Spinal cord (tissue), 10 donors: ENCODE data around the gene LRRC73. TPM values are rescaled to one million over a fixed set of nuclear protein-coding genes. Genes with fewer than 3 reads are reported as not detected.
"Not testable (repeated sequence)": the region's sequence is repeated elsewhere in the genome, so short reads cannot be mapped to it uniquely, and the experiment has no call there.

Experiments used
- DNase-seq, 6 donors: peaks; one replicate each; pipeline versions ENCODE4 v3.0.0 to v3.0.0-alpha.2; 2013 to 2015; ENCODE audit warnings: low spot score in 6 of 6, low read depth in 4 of 6
- H3K27ac ChIP-seq: one replicate; pipeline ENCODE4 v1.5.1; 2013; ENCODE audit warnings: low read depth, low read length, control low read depth
- H3K27me3 ChIP-seq: one replicate; pipeline ENCODE4 v1.6.1; 2013; ENCODE audit warnings: low read length; ENCODE audit not compliant: control insufficient read depth, insufficient read depth
- H3K36me3 ChIP-seq: one replicate; pipeline ENCODE4 v1.6.1; 2013; ENCODE audit warnings: low read length; ENCODE audit not compliant: control insufficient read depth, insufficient read depth
- H3K4me1 ChIP-seq: one replicate; pipeline ENCODE4 v1.6.1; 2013; ENCODE audit warnings: low read length; ENCODE audit not compliant: control insufficient read depth, insufficient read depth
- H3K4me3 ChIP-seq: one replicate; pipeline ENCODE4 v1.5.1; 2013; ENCODE audit warnings: low read depth, low read length, control low read depth
- H3K9me3 ChIP-seq: one replicate; pipeline ENCODE4 v1.6.1; 2013; ENCODE audit warnings: low read length; ENCODE audit not compliant: control insufficient read depth, insufficient read depth
- WGBS: methylation state at CpG from one replicate; pipeline ENCODE4 v1.1.5; 2013; ENCODE audit warnings: missing lambda C conversion rate; ENCODE audit not compliant: insufficient coverage; 5-methylcytosine and 5-hydroxymethylcytosine counted together
- polyA plus RNA-seq, 2 donors: library from polyadenylated mRNA; unstranded; fragments of 120-200 nt; gene quantifications; one replicate each; pipeline ENCODE4 v1.2.1, GENCODE V29; 2013; ENCODE audit not compliant: insufficient read length in 2 of 2
- total RNA-seq, 2 donors: library from RNA; depleted of rRNA in 1 of 2; stranded (reverse); fragments of 120-200 nt in 1 of 2; fragments of >200 nt in 1 of 2; gene quantifications; one replicate each; pipeline versions ENCODE4 v1.2.3 to v1.2.4, GENCODE V29; 2013 to 2014
- donor health status: healthy.

The LRRC73 gene
- total and polyA plus RNA-seq, 4 donors: 1.8 to 10.5 (median 5.7) TPM

GRCh38 chr6:43469947-43470346 is 40.2 kb downstream of the LRRC73 start:
- Histone ChIP-seq H3K9me3 (no peaks in the 10 kb centered on the region), H3K4me3 (no peak overlapping the region), H3K27me3 (no peaks in the 10 kb centered on the region), H3K27ac (no peak overlapping the region), H3K36me3 (no peaks in the 10 kb centered on the region), H3K4me1 (no peaks in the 10 kb centered on the region)
- WGBS: no CpG with 5 or more reads among the region's 7 CpGs
- DNase-seq: no peak

DNA sequence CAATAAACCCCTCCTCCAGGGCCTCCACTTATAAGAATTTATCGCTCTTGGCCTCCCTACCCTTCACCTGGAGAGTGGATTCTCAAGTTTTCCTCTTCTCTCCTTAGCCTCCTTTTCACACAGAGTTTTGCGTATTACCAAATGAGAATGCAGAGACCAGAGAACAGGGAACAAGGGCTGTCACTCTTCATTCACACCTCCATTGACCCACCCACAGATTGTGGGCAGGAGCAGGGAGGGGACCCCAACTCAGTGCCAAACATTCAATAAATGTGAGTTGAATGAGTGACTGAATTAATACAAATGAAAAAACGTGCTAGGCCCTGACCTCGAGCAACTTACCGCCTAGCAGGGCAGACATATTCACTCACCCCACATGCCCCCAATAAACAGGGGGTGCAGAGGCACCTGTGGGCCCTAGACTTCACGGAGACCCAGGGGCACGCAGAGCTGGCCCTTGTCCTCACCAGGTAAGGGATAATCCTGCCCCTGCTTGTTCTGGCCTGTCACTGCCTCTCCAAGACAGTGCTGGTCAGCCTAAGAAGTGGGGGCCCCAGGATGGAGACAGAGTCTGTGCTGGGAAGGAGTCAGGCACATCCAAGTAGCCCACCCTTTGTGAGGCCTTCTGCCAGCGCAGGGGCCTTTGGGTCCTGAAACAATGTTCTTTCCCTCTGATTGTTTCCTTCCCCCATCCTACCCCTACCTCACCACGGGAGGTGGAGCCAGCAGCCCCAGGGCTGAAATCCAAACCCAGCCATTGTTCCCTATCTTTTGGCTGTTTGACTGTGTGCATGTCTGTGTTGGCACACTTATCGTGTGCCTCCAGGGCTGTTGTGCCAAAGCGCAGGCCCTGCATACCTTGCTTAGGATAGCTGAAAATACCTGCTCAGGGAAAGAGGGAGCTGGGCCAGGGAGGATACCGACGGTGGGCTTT is 41.1 kb downstream of the LRRC73 start:
- H3K36me3 ChIP-seq: no peaks in the 10 kb centered on the region
- no peaks in the 10 kb centered on the region for H3K9me3 ChIP-seq
- no peaks in the 10 kb centered on the region for H3K27me3 ChIP-seq
- H3K4me3 ChIP-seq: no peak overlapping the region
- no peak for DNase-seq
- H3K27ac ChIP-seq: no peak overlapping the region
- WGBS: 54% methylated on average over 8 of the region's 13 CpGs
- no peaks in the 10 kb centered on the region for H3K4me1 ChIP-seq

DNA sequence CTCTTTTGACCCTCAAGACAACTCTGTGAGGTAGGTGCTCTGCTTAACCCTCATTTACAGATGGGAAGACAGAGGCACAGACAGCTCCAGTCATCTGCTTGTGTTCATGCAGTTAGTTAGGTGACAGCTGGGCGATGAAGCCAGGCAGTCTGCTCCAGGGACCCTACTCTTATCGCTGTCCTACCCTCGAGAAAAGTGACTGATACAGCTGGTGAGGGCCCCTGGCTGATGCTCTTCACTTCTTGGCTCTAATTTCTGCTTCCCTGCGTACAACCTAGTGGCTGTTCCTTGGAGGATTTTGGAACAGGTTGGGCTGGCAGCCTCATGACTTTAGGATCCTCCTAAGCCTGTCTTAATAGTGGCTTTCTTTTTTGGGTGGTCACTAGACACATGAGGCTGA is 41.9 kb downstream of the LRRC73 start:
- 90% methylated on average over 3 of the region's 4 CpGs for WGBS

GRCh38 chr6:43467752-43468151 is 42.4 kb downstream of the LRRC73 start:
- Histone ChIP-seq H3K4me3 (no peak overlapping the region), H3K27ac (no peak overlapping the region), H3K4me1 (no peaks in the 10 kb centered on the region), H3K9me3 (no peaks in the 10 kb centered on the region), H3K36me3 (no peaks in the 10 kb centered on the region), H3K27me3 (no peaks in the 10 kb centered on the region)
- DNase-seq: no peak
- WGBS: 75% methylated on average over 4 of the region's 4 CpGs

More for the DNA sequence above, 41.9 kb downstream of the LRRC73 start:
- no peak overlapping the region for H3K27ac ChIP-seq
- H3K4me3 ChIP-seq: no peak overlapping the region
- H3K36me3 ChIP-seq: no peaks in the 10 kb centered on the region
- DNase-seq: no peak
- no peaks in the 10 kb centered on the region for H3K4me1 ChIP-seq
- no peaks in the 10 kb centered on the region for H3K27me3 ChIP-seq
- H3K9me3 ChIP-seq: no peaks in the 10 kb centered on the region

DNA sequence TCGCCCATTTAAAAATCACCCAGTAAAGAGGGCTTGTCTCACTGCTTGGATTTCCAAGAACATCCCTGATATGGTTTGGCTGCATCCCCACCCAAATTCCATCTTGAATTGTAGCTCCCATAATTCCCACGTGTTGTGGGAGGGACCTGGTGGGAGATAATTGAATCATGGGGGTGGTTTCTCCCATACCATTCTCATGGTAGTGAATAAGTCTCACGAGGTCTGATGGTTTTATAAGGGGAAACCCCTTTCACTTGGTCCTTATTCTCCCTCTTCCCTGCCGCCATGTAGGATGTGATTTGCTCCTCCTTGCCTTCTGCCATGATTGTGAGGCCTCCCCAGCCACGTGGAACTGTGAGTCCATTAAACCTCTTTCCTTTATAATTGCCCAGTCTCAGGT is 42.9 kb downstream of the LRRC73 start:
- not testable (repeated sequence) for H3K27me3 ChIP-seq, H3K36me3 ChIP-seq, H3K4me1 ChIP-seq, H3K9me3 ChIP-seq, H3K4me3 ChIP-seq, DNase-seq, H3K27ac ChIP-seq
- WGBS: 68% methylated on average over 3 of the region's 5 CpGs

DNA sequence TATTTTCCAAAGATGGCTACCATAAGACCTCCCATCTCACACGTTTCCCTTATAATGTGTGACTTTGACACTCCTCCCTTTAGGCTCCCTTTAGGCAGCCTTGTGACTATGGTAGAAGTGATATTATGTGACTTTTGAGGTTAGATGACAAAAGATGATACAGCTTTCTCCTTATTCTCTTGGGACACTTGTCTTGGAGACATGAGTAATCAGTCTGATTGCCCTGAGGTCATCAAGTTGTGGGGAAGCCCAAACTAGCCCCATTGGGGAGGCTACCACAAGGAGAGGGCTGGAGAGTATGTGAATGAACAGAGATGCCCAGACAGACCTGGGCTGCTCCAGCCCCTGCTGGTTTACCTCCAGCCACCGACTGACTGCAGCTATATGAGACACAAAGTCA is 44.2 kb downstream of the LRRC73 start:
- Histone ChIP-seq H3K36me3 (no peaks in the 10 kb centered on the region), H3K4me3 (no peak overlapping the region), H3K9me3 (no peaks in the 10 kb centered on the region), H3K27me3 (no peaks in the 10 kb centered on the region), H3K4me1 (no peaks in the 10 kb centered on the region), H3K27ac (no peak overlapping the region)
- no peak for DNase-seq
- no CpG with 5 or more reads among the region's 2 CpGs for WGBS

- Histone ChIP-seq H3K9me3 (no peaks in the 10 kb centered on the region), H3K36me3 (no peaks in the 10 kb centered on the region), H3K27ac (no peak overlapping the region), H3K4me1 (no peaks in the 10 kb centered on the region), H3K4me3 (no peak overlapping the region), H3K27me3 (no peaks in the 10 kb centered on the region)
- 95% methylated on average over 3 of the region's 8 CpGs for WGBS
- no peak for DNase-seq
Observed at GRCh38 chr6:43464337-43464736, 45.8 kb downstream of the LRRC73 start.

DNA sequence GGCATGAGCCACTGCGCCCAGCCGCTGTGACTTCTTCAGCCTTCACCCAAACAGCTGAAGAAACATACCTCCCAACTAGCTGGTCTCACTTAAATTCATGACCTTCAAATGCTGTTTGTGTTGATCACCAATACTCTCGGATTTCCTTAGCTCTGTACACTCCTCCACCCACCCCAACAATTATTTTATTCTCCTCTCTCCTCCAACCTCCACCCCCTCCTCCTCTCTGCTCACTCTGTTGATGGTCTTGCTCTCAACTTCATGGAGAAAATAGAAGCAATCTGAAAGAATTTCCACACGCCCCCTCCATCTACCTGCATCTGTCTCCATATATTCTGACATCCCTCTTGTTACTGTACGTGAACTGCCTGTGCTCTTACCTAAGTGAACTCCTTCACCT is 48.2 kb downstream of the LRRC73 start:
- Histone ChIP-seq H3K4me1 (no peaks in the 10 kb centered on the region), H3K9me3 (no peaks in the 10 kb centered on the region), H3K27me3 (peaks cover under 1% of the 10 kb centered on the region), H3K27ac (no peak overlapping the region), H3K36me3 (no peaks in the 10 kb centered on the region), H3K4me3 (no peak overlapping the region)
- 74% methylated on average over 5 of the region's 5 CpGs for WGBS
- DNase-seq: no peak

- DNase-seq: no peak
- Histone ChIP-seq H3K27ac (no peak overlapping the region), H3K27me3 (peaks cover 10% of the 10 kb centered on the region), H3K9me3 (no peaks in the 10 kb centered on the region), H3K36me3 (no peaks in the 10 kb centered on the region), H3K4me3 (no peak overlapping the region), H3K4me1 (peaks cover 8% of the 10 kb centered on the region)
- whole genome bisulfite sequencing: 61% methylated on average over 3 of the region's 4 CpGs
Observed at GRCh38 chr6:43460032-43460431, 50.1 kb downstream of the LRRC73 start.

- Histone ChIP-seq H3K27me3 (peaks cover 10% of the 10 kb centered on the region), H3K27ac (no peak overlapping the region), H3K4me3 (no peak overlapping the region), H3K4me1 (peaks cover 13% of the 10 kb centered on the region), H3K9me3 (no peaks in the 10 kb centered on the region), H3K36me3 (no peaks in the 10 kb centered on the region)
- no peak for DNase-seq
- no CpG with 5 or more reads among the region's 1 CpG for WGBS
Observed at GRCh38 chr6:43459535-43459934, 50.6 kb downstream of the LRRC73 start.
